Heart left ventricle (tissue), 16 donors: ENCODE data around the gene ZDHHC11B. TPM values are rescaled to one million over a fixed set of nuclear protein-coding genes. Genes with fewer than 3 reads are reported as not detected.
"Not testable (repeated sequence)": the region's sequence is repeated elsewhere in the genome, so short reads cannot be mapped to it uniquely, and the experiment has no call there.

Experiments used
- ATAC-seq, 4 donors: fragments of 200-7000 bp; cut with Tn5 transposase; one replicate each; pipeline ENCODE4 v1.9.1; 2020 to 2022; ENCODE audit warnings: moderate library complexity in 4 of 4, mild to moderate bottlenecking in 3 of 4, moderate number of reproducible peaks in 1 of 4
- DNase-seq, 5 donors: peaks; one replicate each; pipeline ENCODE4 v3.0.0-alpha.2; 2020
- H3K27ac ChIP-seq, 12 donors: fragments of 200-600 bp; sonication (generic) in 4 of 12; one replicate each; pipeline versions ENCODE4 v1.5.0 to v1.8.0; 2016 to 2022; ENCODE audit warnings: mild to moderate bottlenecking in 2 of 12
- H3K27me3 ChIP-seq, 9 donors: fragments of 200-600 bp; sonication (generic) in 2 of 9; one replicate each; pipeline versions ENCODE4 v1.5.1 to v1.8.0; 2016 to 2022; ENCODE audit warnings: mild to moderate bottlenecking in 3 of 9
- H3K36me3 ChIP-seq, 9 donors: fragments of 200-600 bp; sonication (generic) in 2 of 9; one replicate each; pipeline versions ENCODE4 v1.5.0 to v1.8.0; 2018 to 2022; ENCODE audit warnings: mild to moderate bottlenecking in 2 of 9
- H3K4me1 ChIP-seq, 12 donors: fragments of 200-600 bp; sonication (generic) in 4 of 12; one replicate each; pipeline versions ENCODE4 v1.5.0 to v1.8.0; 2016 to 2022; ENCODE audit warnings: mild to moderate bottlenecking in 3 of 12
- H3K4me3 ChIP-seq, 12 donors: fragments of 200-600 bp; sonication (generic) in 4 of 12; one replicate each; pipeline versions ENCODE4 v1.5.0 to v1.8.0; 2017 to 2022; ENCODE audit warnings: mild to moderate bottlenecking in 9 of 12, moderate library complexity in 4 of 12
- H3K9me3 ChIP-seq, 12 donors: fragments of 200-600 bp; sonication (generic) in 4 of 12; one replicate each; pipeline versions ENCODE4 v1.5.0 to v1.8.0; 2016 to 2022; ENCODE audit warnings: mild to moderate bottlenecking in 1 of 12
- POLR2A ChIP-seq, 2 donors: fragments of 450-650 bp; IDR thresholded peaks; one replicate each; pipeline ENCODE4 v1.6.1; 2017; ENCODE audit warnings: antibody characterized with exemption in 2 of 2, mild to moderate bottlenecking in 2 of 2, moderate library complexity in 2 of 2
- WGBS, 4 donors: extraction: QIAGEN DNeasy Blood & Tissue Kit in 2 of 4; methylation state at CpG; one replicate each; pipeline versions ENCODE4 v1.1.5 to v1.1.7; 2013 to 2018; 5-methylcytosine and 5-hydroxymethylcytosine counted together
- intact Hi-C, 10 donors: fragments of 100-400 bp; cut with DNase I; formaldehyde crosslinking; loops; one replicate each; pipeline versions ENCODE4 v1.11.1 to v1.14.2; 2022
- long read RNA-seq, 3 donors: library from polyadenylated mRNA; unstranded; transcript quantifications; one replicate each; pipeline ENCODE4 v2.0.0, GENCODE V29; 2020 to 2021
- polyA plus RNA-seq, 2 donors: library from polyadenylated mRNA; stranded (reverse); fragments of 200-250 nt; gene quantifications; one replicate each; pipeline ENCODE4 v1.2.3, GENCODE V29; 2013
- total RNA-seq, 9 donors: library from RNA; depleted of rRNA in 2 of 9; stranded (reverse); fragments of >200 nt in 2 of 9; fragmentation: NEBNext Ultra II Directional in 3 of 9; extraction: Animal tissue kit (Norgen Biotek cat#: 25700) in 3 of 9; gene quantifications; one replicate each; pipeline versions ENCODE4 v1.1.0 to v1.2.4, GENCODE V29; 2016 to 2023
- TF ChIP-seq, protein P1 (sequence below), 12 donors: fragments of 200-600 bp; sonication (generic) in 4 of 12; IDR thresholded peaks; one replicate each; pipeline versions ENCODE4 v1.5.0 to v1.8.0; 2018 to 2022; ENCODE audit warnings: antibody characterized with exemption in 12 of 12, mild to moderate bottlenecking in 5 of 12
- donor health status: ischemic (EF 13 %, LVEDD 7.1; RV severe dilation, severe dysfunction).
- donor health status: healthy with polysubstance abuse.
- donor health status: DM: no; HTN: yes; CAD: no.
- donor health status: DM: no; HTN: no; CAD: no.
- donor health status: ischemic (EF 25% LVEDD 6.9; RV normal size, moderate dysfunction).
- donor health status: ischemic (EF 25% LVEDD 5.7; RV mildly dilated, moderate dysfunction).
- donor health status: healthy.
- donor health status: DM: yes; HTN: yes; CAD: no.
- donor health status: ischemic (EF 35%, LVEDD 5.7; RV mildly dilated, moderate dysfunction).
- donor health status: nonischemic (EF 11% LVEDD 7.7; RV severe dilation, severe dysfunction).
- donor health status: DM: yes; HTN: yes; CAD: no.
- donor health status: PGD.
- donor health status: ischemic (EF 29% LVEDD 5.4; RV normal size, mild dysfunction).
- donor health status: nonischemic (EF 23%, LVEDD 6.1; RV moderate dilation, normal function).

Gene ZDHHC11B, protein sequence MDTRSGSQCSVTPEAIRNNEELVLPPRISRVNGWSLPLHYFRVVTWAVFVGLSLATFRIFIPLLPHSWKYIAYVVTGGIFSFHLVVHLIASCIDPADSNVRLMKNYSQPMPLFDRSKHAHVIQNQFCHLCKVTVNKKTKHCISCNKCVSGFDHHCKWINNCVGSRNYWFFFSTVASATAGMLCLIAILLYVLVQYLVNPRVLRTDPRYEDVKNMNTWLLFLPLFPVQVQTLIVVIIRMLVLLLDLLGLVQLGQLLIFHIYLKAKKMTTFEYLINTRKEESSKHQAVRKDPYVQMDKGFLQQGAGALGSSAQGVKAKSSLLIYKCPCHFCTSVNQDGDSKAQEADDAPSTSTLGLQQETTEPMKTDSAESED
- total RNA-seq, result 10 to 100 TPM in 5 of 9 donors, 1 to 10 TPM in 4; 5.1 to 26.5 (median 10.2) TPM
- polyA plus RNA-seq, result 1 to 10 TPM; 3.0 to 8.8 TPM
- long read RNA-seq, donor 1, partial matches to known transcripts, result 3 of 20 reads
- long read RNA-seq, donor 1, other reads (novel, unspliced or antisense), result 14 of 20 reads
- long read RNA-seq, donor 2, partial matches to known transcripts, result 2 of 49 reads
- long read RNA-seq, donor 2, other reads (novel, unspliced or antisense), result 44 of 49 reads
- long read RNA-seq, donor 3, partial matches to known transcripts, result 0 of 5 reads
- long read RNA-seq, donor 3, other reads (novel, unspliced or antisense), result 4 of 5 reads

DNA sequence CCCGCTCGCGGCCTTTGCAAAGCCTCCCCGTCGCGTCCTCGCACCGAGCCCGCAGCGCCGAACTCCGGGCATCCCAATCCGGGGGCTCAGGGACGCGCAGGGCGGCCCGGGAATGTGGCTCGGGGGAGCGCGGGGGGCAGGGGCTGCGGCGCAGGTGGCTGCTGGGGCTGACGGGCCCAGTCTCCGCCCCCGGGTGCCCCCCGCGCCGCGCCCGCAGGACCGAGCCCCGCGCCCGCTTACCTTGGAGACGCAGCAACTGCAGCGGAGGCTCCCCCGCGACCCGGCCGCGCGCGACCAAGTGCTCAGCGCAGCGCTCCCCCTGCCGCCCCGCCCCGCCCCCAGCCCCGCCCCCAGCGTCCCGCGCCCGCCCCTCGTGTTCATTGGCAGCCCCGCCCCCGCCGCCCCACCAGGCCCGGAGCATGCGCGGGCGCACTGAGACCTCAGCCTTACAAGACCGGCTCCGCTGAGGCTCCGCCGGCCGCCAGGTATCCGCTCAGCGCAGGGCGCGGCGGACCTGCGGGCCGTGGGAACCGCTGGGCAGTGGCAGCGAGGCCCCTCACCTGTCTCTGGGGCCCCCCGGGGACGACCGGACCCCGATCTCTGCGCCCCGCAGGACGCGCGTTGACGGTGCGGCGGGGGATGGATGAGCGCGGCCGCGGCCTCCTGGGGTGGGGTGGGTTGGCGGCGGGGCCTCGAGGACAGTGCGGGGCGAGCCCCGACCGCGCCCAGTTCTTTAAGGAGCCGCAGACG, at the start of gene ZDHHC11B:
Gene ZDHHC11B, minus strand, starts transcription at position 302 of the 750 bp plus-strand sequence. CDS start 17,810 bp downstream, outside the sequence.
- Histone ChIP-seq H3K4me3 (peak within 1 kb of the TSS; percentile 58 to 86 (median 68)), H3K27ac (peak within 1 kb of the TSS in 10 of 12 donors; percentile 36 to 88 (median 77)), H3K27me3 (peaks cover 0 to 11% (median 0%) of the 10 kb centered on the region in 9 donors), H3K4me1 (peaks cover 0 to 18% (median 4%) of the 10 kb centered on the region in 12 donors)
- ATAC-seq (peak; percentile 23 to 76 (median 64)), DNase-seq (peak; percentile 92 to 96 (median 93))
- TF ChIP-seq POLR2A (IDR thresholded peaks at IDR 0.05), result peak in 1 of 2 donors; percentile 61
- intact Hi-C loops, result loop anchor here in 4 of 10 donors (2.0 to 10.0 kb wide), 4 partner anchors 26 to 92 kb away; partner anchors contain the start of gene TPPP (in 2 of the 4)
- H3K36me3 ChIP-seq, H3K9me3 ChIP-seq: not testable (repeated sequence)
- WGBS, 4 donors, result 0 to 1% (median 0%) methylated on average over 40 to 101 of the region's 101 CpGs

DNA sequence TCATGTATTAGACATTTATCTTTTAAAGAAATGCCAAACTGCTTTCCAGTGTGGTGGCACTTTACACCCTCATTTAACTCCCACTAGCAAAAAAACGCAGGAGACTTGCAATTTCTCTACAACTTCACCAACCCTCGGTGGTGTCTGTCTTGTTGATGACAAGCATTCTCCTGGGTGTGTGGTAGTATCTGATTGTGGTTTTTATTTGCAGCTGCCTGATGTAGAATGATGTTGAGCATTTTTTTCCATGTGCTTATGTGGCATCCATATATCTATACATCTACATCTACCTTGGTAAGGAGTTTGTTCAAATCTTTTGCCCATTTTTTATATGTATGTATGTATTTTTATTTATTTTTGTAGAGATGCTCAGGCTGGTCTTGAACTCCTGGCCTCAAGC, 49.5 kb upstream of the ZDHHC11B start:
- H3K4me3 ChIP-seq, DNase-seq, H3K4me1 ChIP-seq, H3K9me3 ChIP-seq, H3K27ac ChIP-seq, H3K36me3 ChIP-seq, H3K27me3 ChIP-seq, ATAC-seq: not testable (repeated sequence)
- intact Hi-C loops, result loop anchor here in 1 of 10 donors (5.0 kb wide), 1 partner anchor 92 kb away; no protein-coding TSS in a partner anchor
- WGBS, 4 donors, result 50 to 73% (median 72%) methylated on average over 2 of the region's 2 CpGs

DNA sequence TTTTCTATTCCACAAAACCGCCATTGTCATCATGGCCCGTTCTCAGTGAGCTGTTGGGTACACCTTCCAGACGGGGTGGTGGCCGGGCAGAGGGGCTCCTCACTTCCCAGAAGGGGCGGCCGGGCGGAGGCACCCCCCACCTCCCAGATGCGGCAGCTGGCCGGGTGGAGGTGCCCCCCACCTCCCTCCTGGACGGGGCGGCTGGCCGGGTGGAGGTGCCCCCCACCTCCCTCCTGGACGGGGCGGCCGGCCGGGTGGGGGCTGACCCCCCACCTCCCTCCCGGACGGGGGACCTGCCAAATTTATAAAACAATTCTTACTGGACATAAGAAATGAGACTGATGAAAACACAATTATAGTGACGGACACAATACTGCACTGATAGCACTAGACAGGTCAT, 43.7 kb upstream of the ZDHHC11B start:
- ATAC-seq, H3K27ac ChIP-seq, H3K27me3 ChIP-seq, H3K4me1 ChIP-seq, H3K4me3 ChIP-seq, DNase-seq, intact Hi-C loops, H3K9me3 ChIP-seq: not testable (repeated sequence)
- 95 to 97% (median 96%) methylated on average over 13 to 17 of the region's 19 CpGs for WGBS, 4 donors
- peaks cover 0 to 18% (median 0%) of the 10 kb centered on the region in 9 donors for H3K36me3 ChIP-seq

DNA sequence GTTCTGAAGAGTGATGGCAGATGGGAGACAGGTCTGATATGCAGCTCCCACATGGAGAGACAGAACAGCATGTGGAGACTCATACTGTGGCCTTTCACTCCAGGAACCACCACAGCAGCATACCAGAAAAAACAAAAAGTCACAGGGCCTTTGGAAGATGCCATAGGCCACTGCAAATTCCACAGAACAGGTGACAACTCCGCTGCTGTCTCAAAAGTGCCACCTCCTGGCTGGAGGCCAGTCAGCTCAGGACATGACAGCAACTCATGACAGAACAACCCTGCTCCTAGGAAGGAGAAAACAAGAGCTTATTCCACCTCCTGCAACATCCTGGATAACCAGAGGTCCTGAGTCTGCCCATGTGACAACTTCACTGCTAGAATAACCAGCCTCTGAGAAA, 41.0 kb upstream of the ZDHHC11B start:
- DNase-seq, H3K4me3 ChIP-seq, H3K27ac ChIP-seq, H3K27me3 ChIP-seq, H3K4me1 ChIP-seq, H3K9me3 ChIP-seq: not testable (repeated sequence)
- intact Hi-C loops, result loop anchor here in 1 of 10 donors (2.0 kb wide), 1 partner anchor 93 kb away; no protein-coding TSS in a partner anchor
- peak in 3 of 4 donors; percentile 22 to 41 (median 22) for ATAC-seq
- 0 to 56% (median 50%) methylated on average over 1 of the region's 1 CpG; no CpG with 5 or more reads in 1 of the 4 donors for WGBS, 4 donors
- peaks cover 0 to 24% (median 0%) of the 10 kb centered on the region in 9 donors for H3K36me3 ChIP-seq

DNA sequence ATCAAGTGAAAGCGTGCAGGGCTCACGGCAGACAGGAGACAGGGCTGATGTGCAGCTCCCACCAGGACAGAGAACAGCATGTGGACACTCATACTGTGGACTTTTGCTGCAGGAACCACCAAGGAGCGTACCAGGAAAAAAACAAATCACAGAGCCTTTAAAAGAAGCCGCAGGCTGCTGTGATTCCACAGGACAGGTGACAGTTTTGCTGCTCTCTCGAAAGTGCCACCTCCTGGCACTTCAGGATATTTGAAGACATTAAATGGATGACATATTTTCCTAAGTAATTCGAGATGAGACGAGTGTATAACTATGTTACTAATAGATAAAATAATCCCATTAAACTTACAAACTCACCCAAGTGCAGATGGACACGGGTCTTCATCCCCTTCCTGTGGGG, 37.0 kb upstream of the ZDHHC11B start:
- no peak overlapping the region for H3K4me3 ChIP-seq
- intact Hi-C loops, result no loop called here

More for the DNA sequence above, 37.0 kb upstream of the ZDHHC11B start:
- Histone ChIP-seq H3K27ac (no peak overlapping the region), H3K27me3 (no peaks in the 10 kb centered on the region), H3K36me3 (peaks cover 0 to 38% (median 0%) of the 10 kb centered on the region in 9 donors), H3K4me1 (no peaks in the 10 kb centered on the region), H3K9me3 (no peaks in the 10 kb centered on the region)
- TF ChIP-seq POLR2A (IDR thresholded peaks at IDR 0.05), result no peak
- TF ChIP-seq, protein P1, sequence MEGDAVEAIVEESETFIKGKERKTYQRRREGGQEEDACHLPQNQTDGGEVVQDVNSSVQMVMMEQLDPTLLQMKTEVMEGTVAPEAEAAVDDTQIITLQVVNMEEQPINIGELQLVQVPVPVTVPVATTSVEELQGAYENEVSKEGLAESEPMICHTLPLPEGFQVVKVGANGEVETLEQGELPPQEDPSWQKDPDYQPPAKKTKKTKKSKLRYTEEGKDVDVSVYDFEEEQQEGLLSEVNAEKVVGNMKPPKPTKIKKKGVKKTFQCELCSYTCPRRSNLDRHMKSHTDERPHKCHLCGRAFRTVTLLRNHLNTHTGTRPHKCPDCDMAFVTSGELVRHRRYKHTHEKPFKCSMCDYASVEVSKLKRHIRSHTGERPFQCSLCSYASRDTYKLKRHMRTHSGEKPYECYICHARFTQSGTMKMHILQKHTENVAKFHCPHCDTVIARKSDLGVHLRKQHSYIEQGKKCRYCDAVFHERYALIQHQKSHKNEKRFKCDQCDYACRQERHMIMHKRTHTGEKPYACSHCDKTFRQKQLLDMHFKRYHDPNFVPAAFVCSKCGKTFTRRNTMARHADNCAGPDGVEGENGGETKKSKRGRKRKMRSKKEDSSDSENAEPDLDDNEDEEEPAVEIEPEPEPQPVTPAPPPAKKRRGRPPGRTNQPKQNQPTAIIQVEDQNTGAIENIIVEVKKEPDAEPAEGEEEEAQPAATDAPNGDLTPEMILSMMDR (IDR thresholded peaks at IDR 0.05), result no peak
- DNase-seq (no peak), ATAC-seq (no peak)
- WGBS, 4 donors, result 80 to 86% (median 82%) methylated on average over 8 of the region's 8 CpGs; no CpG with 5 or more reads in 1 of the 4 donors
